Stimulated activated CD4-positive, alpha-beta T cell treated with anti-CD3 and anti-CD28 coated beads, TNF-alpha, amount 100 ng/mL, for 4 hours (primary cell): Measurements from ENCODE around the gene TRAPPC13.
"Not testable (repeated sequence)": the region's sequence is repeated elsewhere in the genome, so short reads cannot be mapped to it uniquely, and the experiment has no call there.

Experiments
- DNase-seq, 3 experiments: peaks; one replicate each; pipeline ENCODE4 v3.0.0-alpha.2; 2020; ENCODE audit warnings: low read depth in 3 of 3

The TRAPPC13 gene, protein sequence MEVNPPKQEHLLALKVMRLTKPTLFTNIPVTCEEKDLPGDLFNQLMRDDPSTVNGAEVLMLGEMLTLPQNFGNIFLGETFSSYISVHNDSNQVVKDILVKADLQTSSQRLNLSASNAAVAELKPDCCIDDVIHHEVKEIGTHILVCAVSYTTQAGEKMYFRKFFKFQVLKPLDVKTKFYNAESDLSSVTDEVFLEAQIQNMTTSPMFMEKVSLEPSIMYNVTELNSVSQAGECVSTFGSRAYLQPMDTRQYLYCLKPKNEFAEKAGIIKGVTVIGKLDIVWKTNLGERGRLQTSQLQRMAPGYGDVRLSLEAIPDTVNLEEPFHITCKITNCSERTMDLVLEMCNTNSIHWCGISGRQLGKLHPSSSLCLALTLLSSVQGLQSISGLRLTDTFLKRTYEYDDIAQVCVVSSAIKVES

DNA sequence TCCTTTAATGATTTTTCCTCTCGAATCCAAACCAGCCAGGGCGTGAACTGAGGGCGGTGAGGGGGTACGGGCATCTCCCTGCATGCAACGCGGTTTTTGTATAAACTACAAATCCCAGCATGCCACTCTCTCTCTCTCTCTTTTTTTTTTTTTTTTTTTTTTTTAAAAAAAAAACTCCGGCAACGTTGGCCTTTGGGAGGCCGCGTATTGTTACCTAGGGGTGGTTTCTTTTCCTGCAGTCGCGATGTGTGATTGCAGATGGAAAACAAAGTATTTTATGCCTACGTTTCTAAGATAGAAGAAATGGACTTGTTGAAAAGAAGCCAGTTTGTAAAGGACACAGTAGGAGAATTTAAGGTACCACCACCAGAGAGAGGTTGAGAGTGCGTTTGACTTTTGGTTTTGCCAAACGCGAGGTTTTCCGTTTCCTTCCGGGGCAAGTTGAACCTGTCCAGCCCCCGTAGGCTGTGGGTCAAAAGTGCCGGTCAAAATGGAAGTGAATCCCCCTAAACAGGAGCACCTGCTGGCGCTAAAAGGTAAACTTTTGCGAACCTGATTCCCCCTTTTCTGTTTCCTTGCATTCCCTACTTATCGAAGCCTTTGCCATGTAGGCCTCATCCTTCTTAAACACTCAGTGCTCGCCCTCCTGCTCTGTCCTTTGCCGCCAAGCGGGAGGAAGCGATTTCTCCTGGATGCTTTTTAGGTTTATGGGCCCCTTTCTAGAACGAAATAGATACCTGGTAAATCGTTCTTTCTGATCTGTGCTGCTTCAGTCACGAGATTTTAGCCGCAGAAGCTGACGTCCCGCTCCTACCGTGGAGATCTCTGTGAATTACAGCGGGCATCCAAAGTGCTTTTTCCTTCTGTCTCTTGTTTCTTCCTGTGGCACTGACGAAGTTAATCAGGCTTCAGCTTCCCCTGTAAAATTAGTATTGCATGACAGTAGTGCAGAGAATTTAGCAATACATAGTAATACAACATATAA lies at the start of gene TRAPPC13, which contains the start of gene SHLD3:
Gene TRAPPC13, plus strand, starts transcription at position 457 of the 985 bp plus-strand sequence. Its CDS starts 34 bp downstream, at position 491.
Gene SHLD3, plus strand, starts transcription at position 457 of the 985 bp plus-strand sequence. CDS start 4,561 bp downstream, outside the sequence.
- DNase-seq: peak; percentile 51 to 71 (median 62)

- DNase-seq: no peak
These were observed 47.7 kb upstream of the TRAPPC13 start for GRCh38 chr5:65577141-65577540.

DNA sequence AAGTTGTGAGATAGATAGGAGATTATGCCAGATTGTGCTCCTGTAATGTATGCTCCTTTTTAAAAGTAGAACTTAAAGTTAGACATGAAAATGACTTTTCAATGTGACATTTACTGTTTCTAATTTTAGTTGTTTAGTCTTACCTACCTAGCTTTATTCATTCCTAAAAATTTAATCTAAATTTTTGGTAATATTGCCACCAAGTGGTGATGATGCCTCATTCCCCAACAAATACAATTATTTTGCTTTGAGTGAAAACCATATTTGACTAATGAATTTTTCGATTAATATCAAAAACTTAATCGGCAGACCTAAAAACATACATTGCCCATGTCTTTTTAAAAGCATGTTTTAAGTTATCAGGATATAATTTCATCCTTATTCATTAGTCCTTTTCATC lies 36.1 kb upstream of the TRAPPC13 start:
- DNase-seq: no peak

GRCh38 chr5:65601761-65602160 lies 23.1 kb upstream of the TRAPPC13 start:
- not testable (repeated sequence) for DNase-seq

GRCh38 chr5:65611524-65611923 lies 13.3 kb upstream of the TRAPPC13 start:
- no peak for DNase-seq

DNA sequence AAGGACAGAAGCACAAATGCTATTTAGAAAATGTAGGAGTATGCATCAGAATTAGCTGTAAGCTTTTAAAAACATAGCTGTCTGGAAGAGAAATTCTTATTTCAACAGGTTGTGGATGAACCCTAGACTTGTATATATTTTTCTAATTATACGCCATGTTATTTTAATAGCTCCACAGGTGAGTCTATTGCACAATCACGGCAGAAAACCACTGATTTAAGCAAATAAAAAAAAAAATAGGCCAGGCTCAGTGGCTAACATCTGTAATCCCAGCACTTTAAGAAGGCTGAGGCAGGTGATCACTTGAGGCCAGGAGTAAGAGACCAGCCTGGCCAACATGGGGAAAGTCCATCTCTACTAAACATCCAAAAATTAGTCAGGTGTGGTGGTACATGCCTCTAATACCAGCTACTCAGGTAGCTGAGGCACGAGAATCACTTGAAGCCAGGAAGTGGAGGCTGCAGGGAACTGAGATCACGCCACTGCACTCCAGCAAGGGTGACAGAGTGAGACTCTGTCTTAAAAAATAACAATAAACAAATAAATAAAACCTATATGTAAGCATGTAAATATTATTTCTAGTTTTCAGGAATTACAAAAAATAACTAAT lies 12.4 kb upstream of the TRAPPC13 start:
- no peak for DNase-seq

DNA sequence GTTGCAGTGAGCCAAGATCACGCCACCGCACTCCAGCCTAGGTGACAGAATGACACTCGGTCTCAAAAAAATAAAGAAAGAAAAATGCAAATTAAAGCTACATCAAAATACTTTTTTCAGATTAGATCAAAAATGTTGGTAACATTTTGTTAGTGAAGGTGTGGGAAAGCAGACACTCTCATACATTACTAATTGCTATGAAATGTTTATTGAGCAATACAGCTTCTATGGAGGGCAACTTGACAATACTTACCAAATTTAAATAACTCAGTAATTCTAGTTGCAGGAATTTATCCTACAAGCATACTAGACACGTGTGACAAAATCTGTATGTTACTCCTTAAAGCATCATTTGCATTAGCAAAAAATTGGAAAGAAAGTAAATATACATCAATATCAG lies 4.8 kb upstream of the TRAPPC13 start:
- DNase-seq: no peak

DNA sequence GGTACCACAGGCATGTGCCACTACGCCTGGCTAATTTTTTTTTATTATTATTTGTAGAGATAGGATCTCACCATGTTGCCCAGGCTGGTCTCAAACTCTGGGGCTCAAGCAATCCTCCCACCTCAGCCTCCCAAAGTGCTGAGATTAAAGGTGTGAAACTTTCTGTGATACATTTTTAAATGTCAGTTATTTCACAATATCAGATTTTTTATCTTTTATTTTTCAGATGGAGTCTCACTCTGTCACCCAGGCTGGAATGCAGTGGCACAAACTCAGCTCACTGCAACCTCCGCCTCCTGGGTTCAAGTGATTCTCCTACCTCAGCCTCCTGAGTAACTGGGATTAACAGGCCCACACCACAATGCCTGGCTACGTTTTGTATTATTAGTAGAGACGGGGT lies 2.9 kb upstream of the TRAPPC13 start:
- DNase-seq: not testable (repeated sequence)

DNA sequence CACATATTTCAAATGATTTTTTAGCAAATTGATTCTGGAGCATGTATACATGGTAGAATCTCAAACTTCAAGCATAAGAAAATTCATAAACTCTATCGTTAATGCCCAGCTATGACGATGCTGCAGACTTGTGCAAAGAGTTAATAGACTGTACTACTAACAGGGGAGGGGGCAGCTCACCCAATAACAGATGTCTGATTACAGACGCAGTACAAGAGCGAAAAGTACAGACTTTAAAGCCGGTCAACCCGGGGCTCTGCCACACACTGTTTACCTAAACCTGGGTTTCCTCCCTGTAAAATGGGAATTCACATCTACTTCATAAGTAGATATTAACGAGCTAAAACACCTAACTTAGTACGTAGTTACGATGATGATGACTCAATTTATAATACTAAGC lies 1.3 kb upstream of the TRAPPC13 start:
- DNase-seq: no peak

DNA sequence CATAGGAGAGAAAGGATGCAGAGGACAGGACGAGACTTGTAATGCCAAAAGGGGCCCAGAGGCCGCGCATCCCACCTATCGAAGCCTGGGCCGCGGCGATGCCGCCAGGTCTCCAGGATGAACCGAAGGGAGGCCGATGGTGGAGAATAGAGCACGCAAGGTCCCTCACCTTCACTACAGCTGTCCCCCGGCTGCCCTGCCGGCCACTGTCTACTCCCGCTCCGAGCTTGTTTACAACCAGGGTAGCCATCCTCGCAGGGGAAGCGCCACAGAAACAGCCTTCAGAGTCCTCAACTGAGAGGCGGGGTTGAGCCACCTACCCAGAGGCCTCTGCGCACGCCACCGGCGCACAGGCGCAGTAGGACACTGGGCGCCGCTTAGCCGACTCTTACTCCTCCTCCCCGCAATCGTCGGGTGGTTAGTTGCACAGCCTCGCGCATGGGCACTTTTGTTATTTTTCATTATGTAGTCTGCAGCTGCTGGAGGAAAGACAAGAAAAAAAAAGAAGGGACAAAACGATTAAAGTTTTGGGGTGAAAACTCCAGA lies 729 bp upstream of the TRAPPC13 start, which contains the start of gene TRIM23:
Gene TRIM23, minus strand, starts transcription at position 309 of the 546 bp plus-strand sequence. Its CDS starts 59 bp downstream, at position 250.
- peak; percentile 68 to 82 (median 80) for DNase-seq

GRCh38 chr5:65625743-65626142 lies 916 bp downstream of the TRAPPC13 start:
- no peak for DNase-seq

- no peak for DNase-seq
These were observed 6.2 kb downstream of the TRAPPC13 start for GRCh38 chr5:65630981-65631380.

GRCh38 chr5:65640240-65640639 lies 15.4 kb downstream of the TRAPPC13 start:
- DNase-seq: no peak

DNA sequence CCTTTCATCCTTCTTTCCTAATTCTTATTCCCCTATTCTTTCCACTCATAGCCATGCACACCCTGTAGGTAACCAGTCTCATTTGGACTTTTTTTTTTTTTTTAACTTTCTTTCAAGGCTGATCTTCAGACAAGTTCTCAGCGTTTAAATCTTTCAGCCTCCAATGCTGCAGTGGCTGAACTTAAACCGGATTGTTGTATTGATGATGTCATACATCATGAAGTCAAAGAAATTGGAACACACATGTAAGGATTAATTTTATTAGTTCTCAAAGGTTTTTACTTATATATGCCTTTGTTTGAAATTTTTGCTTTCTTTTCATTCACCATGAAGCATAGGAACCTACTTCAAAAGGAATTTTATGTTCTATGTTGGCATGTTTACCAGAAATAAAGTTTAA lies 22.1 kb downstream of the TRAPPC13 start:
- DNase-seq: no peak

GRCh38 chr5:65647941-65648340 lies 23.1 kb downstream of the TRAPPC13 start:
- no peak for DNase-seq

GRCh38 chr5:65651144-65651543 lies 26.3 kb downstream of the TRAPPC13 start:
- no peak for DNase-seq

DNA sequence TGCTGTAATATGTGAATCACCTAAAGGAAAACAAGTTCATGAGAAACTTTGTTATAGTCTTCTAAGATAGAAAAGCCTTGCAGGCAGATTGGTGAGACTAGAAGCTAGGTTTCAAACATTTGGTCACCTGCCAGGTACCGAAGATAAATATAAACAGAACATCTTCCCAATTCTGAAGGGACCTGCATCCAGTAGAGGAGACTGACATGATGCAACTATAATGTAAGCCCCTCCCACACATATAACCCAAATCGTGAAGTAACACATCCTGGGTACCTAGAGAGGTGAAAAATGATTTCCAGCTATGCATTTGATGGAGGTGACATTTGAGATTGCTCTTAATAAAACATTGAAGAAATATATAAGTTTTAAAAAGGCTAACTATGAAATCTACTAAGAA lies 29.9 kb downstream of the TRAPPC13 start:
- DNase-seq: no peak

- no peak for DNase-seq
These were observed 39.1 kb downstream of the TRAPPC13 start for GRCh38 chr5:65663804-65664521.

GRCh38 chr5:65668696-65669095 lies 43.9 kb downstream of the TRAPPC13 start:
- no peak for DNase-seq

GRCh38 chr5:65672796-65673195 lies 48.0 kb downstream of the TRAPPC13 start:
- DNase-seq: no peak

- no peak for DNase-seq
These were observed 49.9 kb downstream of the TRAPPC13 start for GRCh38 chr5:65674749-65675148.
